HG02840 (cell line): Measurements from ENCODE around the gene GBF1.

ENCODE experiments used
- ATAC-seq: cut with Tn5 transposase; IDR thresholded peaks from one replicate; pipeline ENCODE4 v1.9.1; 2021; ENCODE audit warnings: mild to moderate bottlenecking, moderate library complexity, moderate number of reproducible peaks; ENCODE audit not compliant: unreplicated experiment, low FRiP score

Gene GBF1

DNA sequence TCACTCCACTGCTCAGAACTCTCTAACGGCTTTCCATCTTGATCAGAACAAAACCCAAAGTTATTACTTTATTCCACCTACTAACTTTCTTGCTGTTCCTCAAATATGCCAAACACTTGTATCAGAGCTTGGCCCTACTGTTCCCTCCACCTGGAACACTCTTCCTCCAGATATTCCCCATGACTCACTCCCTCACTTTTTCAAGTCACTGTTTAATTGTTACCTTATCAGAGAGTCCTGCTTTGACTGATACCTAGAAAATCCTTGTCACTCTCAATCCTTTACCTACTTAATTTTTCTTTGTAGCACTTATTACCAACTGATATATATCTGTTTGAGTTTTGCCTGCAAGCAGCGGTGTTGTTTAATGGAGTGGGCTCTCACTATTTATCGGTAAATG lies 144.6 kb downstream of the GBF1 start:
- ATAC-seq: no peak

- ATAC-seq: no peak
Measured at GRCh38 chr10:102392306-102392705, 147.0 kb downstream of the GBF1 start.

- no peak for ATAC-seq
Measured at GRCh38 chr10:102393411-102394078, 148.2 kb downstream of the GBF1 start.

- ATAC-seq: peak; percentile 75
Measured at GRCh38 chr10:102394079-102394800, 148.9 kb downstream of the GBF1 start.

- no peak for ATAC-seq
Measured at GRCh38 chr10:102394801-102395399, 149.6 kb downstream of the GBF1 start.

DNA sequence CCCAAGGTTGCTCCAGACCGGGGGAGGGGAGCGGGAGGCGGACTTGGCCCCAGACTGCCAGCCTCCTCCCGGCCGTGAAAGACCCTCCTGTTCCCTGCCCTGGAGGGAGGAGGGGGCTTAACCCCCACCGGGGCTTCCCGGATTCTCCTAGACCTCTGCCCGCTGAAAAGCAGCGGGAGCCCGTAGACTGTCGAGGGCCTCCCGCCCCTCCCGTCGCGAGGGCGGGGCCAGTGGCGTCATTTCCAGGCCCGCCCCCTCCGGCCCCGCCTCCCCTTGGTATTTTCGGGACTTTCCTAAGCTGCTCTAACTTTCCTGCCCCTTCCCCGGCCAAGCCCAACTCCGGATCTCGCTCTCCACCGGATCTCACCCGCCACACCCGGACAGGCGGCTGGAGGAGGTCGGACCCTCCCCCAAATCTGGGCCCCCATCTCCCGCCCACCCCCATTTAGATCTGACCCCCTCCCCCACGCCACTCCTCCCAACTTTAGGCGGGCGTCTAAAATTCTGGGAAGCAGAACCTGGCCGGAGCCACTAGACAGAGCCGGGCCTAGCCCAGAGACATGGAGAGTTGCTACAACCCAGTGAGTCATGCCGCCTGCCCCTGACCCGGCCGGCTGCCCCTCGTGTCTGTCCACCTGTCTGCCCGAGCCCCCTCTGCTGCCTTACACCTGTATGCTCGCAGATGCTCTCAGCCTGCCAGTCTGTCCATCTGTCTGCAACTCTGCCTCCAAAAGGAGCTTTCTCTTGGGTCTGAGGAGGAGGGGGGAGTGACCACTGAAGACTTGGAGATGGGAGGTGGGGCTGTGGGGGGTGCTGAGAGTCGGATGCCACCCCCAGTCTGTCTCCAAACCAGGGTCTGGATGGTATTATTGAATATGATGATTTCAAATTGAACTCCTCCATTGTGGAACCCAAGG lies 150.3 kb downstream of the GBF1 start, which contains the start of gene NFKB2:
NFKB2 (plus strand) TSS at position 306 of the 917 bp plus-strand sequence; CDS start at position 561, 255 bp downstream.
- ATAC-seq: peak; percentile 30

GRCh38 chr10:102396317-102396650 lies 151.0 kb downstream of the GBF1 start:
- ATAC-seq: no peak

DNA sequence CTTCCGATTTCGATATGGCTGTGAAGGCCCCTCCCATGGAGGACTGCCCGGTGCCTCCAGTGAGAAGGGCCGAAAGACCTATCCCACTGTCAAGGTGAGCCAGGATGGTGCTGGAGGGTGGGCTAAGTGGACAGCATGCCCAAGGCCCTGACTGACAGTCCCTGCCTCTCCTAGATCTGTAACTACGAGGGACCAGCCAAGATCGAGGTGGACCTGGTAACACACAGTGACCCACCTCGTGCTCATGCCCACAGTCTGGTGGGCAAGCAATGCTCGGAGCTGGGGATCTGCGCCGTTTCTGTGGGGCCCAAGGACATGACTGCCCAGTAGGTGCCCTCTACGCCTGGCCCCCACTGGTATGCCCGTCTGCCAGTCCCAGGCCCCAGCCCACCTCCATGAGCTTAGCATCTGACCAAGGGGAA lies 151.4 kb downstream of the GBF1 start:
- no peak for ATAC-seq

- ATAC-seq: no peak
Measured at GRCh38 chr10:102397222-102398171, 152.2 kb downstream of the GBF1 start.

- ATAC-seq: no peak
Measured at GRCh38 chr10:102398172-102399020, 153.1 kb downstream of the GBF1 start.

GRCh38 chr10:102399217-102400021 lies 154.1 kb downstream of the GBF1 start:
- peak; percentile 26 for ATAC-seq

DNA sequence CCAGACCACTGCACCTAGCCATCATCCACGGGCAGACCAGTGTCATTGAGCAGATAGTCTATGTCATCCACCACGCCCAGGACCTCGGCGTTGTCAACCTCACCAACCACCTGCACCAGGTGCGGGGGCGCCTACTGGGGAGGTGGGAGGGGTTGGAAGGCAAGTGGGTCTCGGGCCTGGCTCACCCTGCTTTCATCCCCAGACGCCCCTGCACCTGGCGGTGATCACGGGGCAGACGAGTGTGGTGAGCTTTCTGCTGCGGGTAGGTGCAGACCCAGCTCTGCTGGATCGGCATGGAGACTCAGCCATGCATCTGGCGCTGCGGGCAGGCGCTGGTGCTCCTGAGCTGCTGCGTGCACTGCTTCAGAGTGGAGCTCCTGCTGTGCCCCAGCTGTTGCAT lies 154.7 kb downstream of the GBF1 start:
- ATAC-seq: no peak

DNA sequence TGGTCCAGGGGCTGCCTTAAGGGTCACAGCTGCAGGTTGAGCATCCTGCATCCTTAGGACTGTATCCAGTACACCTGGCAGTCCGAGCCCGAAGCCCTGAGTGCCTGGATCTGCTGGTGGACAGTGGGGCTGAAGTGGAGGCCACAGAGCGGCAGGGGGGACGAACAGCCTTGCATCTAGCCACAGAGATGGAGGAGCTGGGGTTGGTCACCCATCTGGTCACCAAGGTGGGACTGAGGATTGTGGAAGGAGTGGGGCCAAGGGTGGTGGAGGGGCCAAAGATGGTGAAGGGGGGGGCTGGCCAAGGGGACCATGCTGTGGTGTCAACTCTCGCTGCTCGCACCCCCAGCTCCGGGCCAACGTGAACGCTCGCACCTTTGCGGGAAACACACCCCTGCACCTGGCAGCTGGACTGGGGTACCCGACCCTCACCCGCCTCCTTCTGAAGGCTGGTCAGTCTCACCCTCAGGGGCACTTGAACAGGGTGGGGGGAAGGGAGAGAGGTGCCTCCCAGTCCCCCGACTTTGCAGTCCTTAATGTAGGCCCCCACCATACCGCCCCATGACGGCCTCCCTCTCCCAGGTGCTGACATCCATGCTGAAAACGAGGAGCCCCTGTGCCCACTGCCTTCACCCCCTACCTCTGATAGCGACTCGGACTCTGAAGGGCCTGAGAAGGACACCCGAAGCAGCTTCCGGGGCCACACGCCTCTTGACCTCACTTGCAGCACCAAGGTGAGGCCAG lies 155.4 kb downstream of the GBF1 start:
- ATAC-seq: no peak

DNA sequence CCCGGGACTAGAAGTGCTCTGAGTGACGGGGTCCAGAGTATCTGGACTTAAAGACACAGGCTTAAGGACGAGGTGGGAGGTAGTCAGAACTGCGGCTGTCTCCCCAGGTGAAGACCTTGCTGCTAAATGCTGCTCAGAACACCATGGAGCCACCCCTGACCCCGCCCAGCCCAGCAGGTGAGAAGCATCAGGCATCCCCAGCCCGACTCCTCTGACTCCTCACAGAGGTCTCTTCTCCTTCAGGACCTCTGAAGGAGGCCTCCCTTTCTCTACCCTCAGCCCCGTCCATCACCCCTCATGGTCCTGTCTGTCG lies 156.0 kb downstream of the GBF1 start:
- ATAC-seq: no peak

DNA sequence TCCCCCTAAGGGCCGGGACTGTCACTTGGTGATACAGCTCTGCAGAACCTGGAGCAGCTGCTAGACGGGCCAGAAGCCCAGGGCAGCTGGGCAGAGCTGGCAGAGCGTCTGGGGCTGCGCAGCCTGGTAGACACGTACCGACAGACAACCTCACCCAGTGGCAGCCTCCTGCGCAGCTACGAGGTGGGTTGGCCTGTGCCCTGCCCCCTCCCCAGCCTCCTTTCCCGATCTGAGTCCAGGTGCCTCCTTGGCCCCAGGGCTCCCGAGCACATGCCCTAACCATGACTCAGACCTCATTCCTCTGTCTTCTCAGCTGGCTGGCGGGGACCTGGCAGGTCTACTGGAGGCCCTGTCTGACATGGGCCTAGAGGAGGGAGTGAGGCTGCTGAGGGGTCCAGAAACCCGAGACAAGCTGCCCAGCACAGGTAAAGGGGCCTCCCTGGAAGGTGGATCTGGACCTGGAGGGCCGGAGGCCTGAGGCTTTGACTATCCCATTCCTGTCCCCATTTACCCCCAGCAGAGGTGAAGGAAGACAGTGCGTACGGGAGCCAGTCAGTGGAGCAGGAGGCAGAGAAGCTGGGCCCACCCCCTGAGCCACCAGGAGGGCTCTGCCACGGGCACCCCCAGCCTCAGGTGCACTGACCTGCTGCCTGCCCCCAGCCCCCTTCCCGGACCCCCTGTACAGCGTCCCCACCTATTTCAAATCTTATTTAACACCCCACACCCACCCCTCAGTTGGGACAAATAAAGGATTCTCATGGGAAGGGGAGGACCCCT lies 156.6 kb downstream of the GBF1 start:
- ATAC-seq: no peak

GRCh38 chr10:102402512-102402896 lies 157.2 kb downstream of the GBF1 start:
- no peak for ATAC-seq

DNA sequence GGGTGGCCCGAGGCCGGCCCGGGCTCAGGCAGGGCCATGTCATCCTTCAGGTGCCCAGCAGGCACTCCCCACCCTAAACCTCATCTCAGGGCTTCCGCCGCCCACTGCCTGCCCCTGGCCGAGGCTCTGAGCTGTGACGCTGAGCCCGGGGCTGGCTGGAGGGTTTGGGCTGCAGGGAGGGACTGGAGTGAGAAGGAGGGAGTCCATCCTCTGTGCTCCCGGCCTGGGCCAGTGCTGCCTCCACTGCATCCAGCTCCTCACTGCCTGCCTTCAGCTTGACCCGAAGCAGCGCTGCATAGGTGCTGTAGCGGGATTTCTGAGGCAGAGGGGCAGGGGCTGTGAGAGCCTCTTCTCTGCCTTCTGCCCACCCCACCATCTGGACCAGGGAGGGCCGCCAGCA lies 157.8 kb downstream of the GBF1 start:
- no peak for ATAC-seq
